SIG-M5 treated with dmso at 0.1 percent for 504 hours (cell line): ENCODE data around the gene ACTA1.
"Not testable (repeated sequence)": the region's sequence is repeated elsewhere in the genome, so short reads cannot be mapped to it uniquely, and the experiment has no call there.

ENCODE experiments used
- DNase-seq: peaks from one replicate; lab custom pipeline; 2025; ENCODE audit not compliant: unreplicated experiment; lab: John Stamatoyannopoulos, UW

ACTA1 gene

DNA sequence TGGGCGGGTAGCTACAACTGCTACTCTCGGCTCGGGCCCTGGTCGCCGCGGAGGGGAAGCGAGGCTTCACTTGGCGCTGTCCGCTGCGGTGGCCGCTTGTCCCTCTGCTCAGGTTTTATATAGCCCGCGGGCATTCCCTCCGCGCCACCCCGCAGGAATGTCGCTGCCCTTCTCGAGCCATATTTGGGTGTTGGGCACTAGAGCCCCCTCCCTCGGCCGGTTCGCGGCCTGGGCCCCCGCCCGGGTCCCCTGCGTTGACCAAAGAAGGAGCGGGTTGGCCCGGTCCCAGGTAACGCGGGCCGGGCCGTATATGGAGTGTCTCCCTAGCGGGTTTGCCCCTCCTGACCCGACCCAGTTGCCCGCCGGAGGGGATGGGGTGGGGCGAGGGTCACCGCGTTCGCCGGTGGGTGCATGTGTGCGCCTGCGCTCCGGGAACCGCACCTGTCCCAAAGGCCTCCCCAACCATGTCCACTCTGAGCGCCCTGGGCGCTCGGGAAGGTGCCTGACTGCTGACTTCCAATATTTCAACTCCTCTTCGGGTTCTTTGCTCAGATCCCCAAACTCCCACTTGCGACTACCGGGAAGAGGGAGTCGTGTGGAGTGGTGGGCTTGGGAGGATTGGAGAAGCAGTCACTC is at the start of gene ACTA1:
Gene ACTA1 (minus strand): TSS at position 90 of the 636 bp plus-strand sequence. CDS start 979 bp downstream, outside the sequence.
- no peak for DNase-seq

GRCh38 chr1:229482511-229482910 is 48.6 kb upstream of the ACTA1 start:
- no peak for DNase-seq

DNA sequence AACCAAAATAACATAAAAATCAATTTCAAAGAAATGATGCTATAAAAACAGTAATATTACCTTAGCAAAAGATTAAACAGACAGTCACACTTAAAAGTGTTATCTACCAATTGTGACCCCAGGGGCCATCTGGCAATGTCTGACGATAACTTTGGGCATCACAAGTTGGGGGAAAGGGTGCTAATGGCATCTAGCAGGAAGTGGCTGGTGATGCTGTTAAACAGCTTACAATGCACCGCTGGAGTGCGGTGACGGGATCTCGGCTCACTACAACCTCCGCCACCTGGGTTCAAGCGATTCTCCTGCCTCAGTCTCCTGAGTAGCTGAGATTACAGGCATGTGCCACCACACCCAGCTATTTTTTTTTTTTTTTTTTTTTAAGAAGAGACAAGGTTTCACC is 46.6 kb upstream of the ACTA1 start:
- no peak for DNase-seq

DNA sequence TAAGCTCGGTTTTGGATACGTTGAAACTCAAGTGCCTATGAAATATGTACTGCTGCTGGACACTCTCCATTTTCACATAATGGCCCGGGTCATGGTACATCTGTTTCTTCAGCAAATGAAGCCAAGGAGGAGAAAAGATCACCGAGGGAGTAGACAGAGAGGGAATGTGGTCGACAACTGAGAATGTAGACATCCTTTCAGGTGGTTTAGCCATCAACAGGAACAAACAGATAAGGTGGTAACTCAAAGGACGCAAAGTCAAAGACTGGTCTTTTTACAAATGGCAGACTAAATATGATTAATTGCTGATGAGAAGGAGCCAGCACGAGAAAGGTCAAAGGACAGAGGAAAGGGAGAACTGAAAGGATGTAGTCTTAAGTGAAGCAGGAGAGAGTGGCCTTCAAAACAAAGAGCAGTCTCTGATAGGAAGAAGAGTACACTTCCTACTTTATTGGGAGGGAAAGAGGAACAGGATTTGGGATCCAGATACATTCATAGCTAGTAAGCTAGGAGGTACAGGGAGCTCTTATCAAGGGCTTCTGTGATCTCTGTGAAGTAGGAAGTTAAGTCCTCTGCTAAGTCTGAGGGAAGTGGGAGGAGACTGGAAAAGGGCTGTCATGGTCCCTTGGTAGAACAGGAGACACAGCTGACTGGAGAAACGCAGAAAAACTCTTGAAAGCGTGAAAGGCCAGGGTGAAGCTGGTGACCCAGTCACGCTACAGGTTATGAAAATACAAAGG is 45.9 kb upstream of the ACTA1 start:
- peak; percentile 27 for DNase-seq

GRCh38 chr1:229478852-229479251 is 45.0 kb upstream of the ACTA1 start:
- peak; percentile 28 for DNase-seq

DNA sequence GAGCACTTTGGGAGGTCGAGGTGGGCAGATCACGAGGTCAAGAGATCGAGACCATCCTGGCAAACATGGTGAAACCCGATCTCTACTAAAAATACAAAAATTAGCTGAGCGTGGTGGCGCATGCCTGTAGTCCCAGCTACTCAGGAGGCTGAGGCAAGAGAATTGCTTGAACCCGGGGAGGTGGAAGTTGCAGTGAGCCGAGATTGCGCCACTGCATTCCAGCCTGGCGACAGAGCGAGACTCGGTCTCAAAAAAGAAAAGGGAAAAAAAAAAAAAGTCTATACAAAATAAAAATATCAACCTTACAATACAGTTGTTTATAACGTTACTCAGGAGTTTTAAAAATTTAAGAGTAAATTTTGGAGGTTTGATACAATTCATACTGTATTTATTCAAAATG is 42.0 kb upstream of the ACTA1 start:
- DNase-seq, result not testable (repeated sequence)

DNA sequence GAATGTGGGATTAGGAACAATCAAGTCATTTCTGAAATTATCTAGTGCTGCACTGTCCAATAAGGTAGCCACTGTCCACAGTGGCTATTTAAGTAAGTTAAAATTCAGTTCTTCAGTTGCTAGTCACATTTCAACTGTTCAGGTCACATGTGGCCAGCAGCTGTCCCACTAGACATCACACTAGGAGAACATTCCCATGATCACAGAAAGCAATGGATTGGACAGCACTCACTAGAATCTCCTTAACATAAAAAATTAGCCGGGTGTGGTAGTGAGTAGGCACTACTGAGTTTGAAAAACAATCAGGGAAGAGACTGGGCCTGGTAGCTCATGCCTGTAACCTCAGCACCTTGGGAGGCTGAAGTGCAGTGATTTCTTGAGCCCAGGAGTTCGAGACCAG is 40.6 kb upstream of the ACTA1 start:
- no peak for DNase-seq

DNA sequence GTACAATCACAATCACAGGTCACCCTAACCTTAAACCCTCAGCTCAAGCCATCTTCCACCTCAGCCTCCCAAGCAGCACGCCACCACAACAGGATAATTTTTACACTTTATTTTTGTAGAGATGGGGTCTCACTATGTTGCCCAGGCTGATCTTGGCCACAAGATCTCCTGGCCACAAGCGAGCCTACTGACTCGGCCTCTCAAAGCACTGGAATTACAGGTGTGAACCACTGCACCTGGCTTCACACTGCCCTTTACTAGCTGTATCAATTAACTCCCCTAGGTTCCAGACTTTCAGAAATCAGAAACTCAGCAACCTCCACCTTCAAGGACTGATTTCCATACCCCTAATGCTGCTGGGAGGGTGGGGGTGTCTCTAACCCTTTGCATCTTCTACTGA is 37.3 kb upstream of the ACTA1 start:
- no peak for DNase-seq

DNA sequence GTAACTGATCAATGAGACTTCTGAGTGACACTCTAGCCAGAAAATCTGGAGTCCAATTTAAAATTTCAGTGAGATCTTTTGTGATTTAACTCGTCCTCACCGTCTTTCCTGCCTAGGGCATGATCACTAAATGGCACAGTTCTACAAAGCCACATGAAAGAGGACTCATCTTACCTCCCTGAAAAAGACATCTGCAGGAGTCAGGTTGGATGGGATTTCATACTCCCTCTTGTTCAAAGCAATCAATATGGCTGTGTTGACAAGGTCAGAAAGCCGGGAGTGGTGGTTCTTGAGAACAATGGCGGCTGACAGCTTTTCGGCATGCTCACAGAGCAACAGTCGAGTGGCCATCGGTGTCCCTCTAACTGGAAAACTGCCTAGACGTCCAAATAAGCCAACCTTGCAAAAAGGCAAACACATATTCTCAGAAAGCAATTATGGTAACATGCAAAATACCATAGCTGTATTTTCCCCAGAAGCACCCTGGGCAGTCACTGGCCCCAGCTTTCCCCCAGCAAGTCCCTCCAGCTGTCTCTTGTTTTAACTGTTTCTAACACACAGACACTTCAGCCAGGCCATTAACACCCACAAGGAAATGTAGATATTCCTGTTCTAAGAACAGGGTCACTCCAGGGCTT is 36.6 kb upstream of the ACTA1 start:
- no peak for DNase-seq

DNA sequence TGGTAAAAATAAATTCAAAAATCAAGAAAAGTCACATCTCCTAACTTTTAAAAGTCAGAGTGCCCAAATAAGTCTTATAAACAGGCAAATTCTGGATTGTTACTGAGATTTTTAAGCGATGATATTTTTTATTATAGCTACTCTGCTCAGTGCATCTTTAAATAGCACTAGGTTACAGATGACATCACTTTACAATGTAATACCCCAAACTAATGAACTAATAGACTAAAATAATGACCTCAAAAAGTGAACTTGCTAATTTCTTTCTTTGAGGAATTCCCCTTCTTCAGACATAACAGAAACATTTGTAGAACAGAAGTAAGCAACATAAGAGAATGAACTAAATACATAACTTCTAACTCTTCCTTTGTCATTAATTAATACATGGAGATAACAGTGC is 33.0 kb upstream of the ACTA1 start:
- no peak for DNase-seq

DNA sequence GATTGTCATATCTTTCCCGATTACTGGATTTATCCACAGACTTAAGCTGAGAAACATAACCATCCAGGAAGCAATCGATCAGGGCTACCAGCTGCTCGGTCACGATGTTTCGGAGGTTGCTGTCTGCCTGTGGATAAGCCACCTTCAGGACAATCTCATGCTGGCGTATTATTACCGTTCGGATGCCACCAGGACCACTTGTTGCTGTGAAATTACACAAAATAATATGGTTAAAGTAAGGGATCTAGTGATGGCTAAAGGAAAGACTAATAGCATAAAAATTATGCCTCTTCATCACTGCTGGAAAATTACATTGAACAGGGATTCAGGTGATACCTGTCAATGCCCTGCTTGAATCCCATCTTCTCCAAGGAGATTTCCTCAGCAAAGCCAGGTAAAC is 30.8 kb upstream of the ACTA1 start:
- no peak for DNase-seq

GRCh38 chr1:229461032-229461668 is 27.3 kb upstream of the ACTA1 start:
- DNase-seq, result no peak

GRCh38 chr1:229459815-229460214 is 25.9 kb upstream of the ACTA1 start:
- DNase-seq, result no peak

DNA sequence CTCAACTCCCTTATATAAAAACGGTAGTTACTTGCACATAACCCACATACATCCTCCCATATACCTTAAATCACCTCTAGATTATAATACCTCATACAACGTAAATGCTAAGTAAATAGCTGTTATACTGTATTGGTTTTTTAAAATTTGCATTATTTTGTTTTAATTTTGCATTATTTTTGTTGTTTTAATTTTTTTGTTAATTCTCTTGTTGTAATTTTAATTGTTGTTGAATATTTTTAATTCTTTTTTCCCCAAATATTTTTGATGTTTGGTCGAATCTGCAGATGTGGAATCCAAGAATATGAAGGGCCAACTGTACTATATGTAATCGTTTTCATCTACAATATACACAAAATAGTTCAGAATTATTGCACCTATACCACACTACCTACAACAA is 23.5 kb upstream of the ACTA1 start:
- DNase-seq, result no peak

DNA sequence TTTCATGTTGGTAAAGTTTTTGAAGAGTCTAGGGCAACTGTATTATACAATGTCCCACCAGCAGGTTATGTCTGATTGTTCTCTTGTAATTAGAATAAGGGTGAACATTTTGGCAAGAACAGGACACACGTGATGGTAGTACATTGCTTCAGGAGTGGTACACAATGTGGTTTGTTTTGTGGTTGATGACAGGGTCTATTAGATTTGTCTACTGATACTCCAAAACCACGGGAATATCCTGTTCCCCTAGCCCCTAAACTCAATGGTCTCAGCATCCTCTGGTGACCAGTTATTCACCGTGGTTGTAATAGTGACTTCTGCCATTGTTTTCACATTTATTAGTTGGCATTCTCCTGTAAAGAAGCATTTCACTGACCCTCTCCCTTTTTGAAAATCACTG is 22.1 kb upstream of the ACTA1 start:
- no peak for DNase-seq

- no peak for DNase-seq
These were observed 20.2 kb upstream of the ACTA1 start for GRCh38 chr1:229454056-229454455.

DNA sequence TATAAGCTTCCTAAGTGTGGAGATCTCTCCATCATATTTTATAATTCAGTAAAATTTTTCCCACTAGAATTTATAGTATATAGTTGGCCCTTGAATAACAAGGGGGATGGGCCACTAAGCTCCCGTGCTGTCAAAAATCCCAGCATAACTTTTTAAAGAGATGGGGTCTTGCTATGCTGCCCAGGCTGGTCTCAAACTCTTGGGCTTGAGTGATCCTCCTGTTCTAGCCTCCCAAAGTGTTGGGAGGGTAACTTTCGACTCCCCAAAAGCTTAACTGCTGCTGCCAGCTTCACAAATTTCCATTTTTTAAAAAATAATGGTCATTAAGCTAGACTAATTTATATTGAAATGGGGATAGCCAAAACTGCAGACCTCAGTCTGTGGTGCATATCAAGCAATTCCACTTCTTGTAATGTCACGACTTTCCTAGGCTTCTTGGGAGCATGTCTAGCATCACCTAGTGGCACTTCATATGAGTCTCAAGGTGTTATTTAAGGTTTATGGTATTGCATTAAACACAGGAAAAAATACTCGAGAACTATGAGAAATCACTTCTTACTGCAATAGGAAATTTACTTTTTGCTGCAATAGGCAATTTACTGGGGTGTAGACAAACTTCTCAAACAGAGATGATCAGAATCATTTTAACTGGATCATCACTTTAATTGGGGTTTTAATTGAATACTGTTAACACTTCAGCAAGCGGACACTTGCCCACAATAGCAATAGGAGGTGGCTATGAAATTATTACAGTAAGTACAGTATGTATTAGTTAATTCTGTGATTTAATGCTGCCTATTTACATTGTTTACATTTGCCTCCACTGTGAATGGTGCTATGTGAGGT is 19.3 kb upstream of the ACTA1 start:
- peak; percentile 21 for DNase-seq

DNA sequence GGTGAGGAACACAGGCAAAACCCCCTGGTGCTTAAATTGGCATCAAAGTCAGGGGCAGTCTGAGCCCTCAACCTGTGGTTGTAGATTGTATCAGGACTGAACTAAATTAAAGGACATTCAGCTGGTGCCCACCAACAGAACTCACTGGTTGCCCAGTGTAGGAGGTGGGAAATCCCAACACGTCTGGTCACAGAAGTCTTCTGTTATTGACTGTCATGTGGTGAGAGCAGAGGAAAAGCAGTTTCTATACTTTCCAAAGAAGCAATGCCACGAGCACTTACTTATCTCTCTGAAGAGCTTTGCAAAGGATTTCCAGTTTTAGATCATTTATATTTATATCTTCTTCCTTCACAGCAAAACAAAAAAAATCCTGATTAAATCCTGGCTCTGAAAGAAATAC is 15.0 kb upstream of the ACTA1 start:
- no peak for DNase-seq

- no peak for DNase-seq
These were observed 14.5 kb upstream of the ACTA1 start for GRCh38 chr1:229448354-229448753.

DNA sequence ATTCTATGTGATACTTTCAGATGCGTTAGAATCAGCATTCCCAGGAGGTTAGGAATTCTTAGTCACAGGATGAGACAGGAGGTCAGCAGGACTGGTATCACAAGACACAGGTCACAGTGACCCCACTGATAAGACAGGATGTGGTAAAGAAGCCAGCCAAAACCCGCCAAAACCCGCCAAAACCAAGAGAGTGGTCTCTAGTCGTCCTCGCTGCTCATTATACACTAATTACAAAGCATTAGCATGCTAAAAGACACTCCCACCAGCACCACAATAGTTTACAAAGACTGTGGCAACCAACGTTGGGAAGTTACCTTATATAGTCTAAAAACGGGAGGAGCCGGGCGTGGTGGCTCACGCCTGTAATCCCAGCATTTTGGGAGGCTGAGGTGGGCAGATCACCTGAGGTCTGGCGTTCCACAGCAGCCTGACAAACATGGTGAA is 13.9 kb upstream of the ACTA1 start:
- no peak for DNase-seq

DNA sequence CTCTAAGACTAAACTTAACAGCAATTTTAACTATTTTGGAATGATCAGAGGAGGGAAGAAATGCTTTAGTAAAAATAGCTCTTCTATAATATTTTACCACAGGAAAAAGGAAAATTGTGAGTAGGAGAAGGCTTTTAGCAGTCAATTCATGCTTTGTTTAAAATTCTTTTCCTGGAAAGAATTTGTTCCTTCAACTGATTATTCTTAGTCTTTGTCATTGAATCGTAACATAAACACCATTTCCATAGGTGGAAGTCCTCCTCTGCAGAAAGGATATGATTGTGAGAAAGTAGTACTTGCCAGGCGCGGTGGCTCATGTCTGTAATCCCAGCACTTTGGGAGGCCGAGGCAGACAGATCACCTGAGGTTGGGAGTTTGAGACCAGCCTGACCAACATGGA is 11.9 kb upstream of the ACTA1 start:
- DNase-seq, result no peak
